Testis (tissue), 3 donors: ENCODE data around the gene ATXN7. TPM values are rescaled to one million over a fixed set of nuclear protein-coding genes. Genes with fewer than 3 reads are reported as not detected.

Source experiments
- DNase-seq: peaks from one replicate; pipeline ENCODE4 v3.0.0-alpha.2; 2019
- H3K27ac ChIP-seq, 2 donors: fragments of 200-600 bp; sonication (generic); one replicate each; pipeline ENCODE4 v1.5.1; 2019
- H3K27me3 ChIP-seq: fragments of 200-600 bp; sonication (generic); one replicate; pipeline ENCODE4 v1.5.1; 2019
- H3K36me3 ChIP-seq: fragments of 200-600 bp; sonication (generic); one replicate; pipeline ENCODE4 v1.5.1; 2017; ENCODE audit warnings: low read depth; ENCODE audit errors: missing control alignments
- H3K4me1 ChIP-seq: fragments of 200-600 bp; sonication (generic); one replicate; pipeline ENCODE4 v1.5.1; 2019
- H3K4me3 ChIP-seq, 2 donors: fragments of 200-600 bp; sonication (generic); one replicate each; pipeline ENCODE4 v1.5.1; 2017 to 2019
- H3K9me3 ChIP-seq: fragments of 200-600 bp; sonication (generic); one replicate; pipeline ENCODE4 v1.5.1; 2017
- POLR2A ChIP-seq: fragments of 450-650 bp; IDR thresholded peaks from one replicate; pipeline ENCODE4 v1.6.1; 2017; ENCODE audit warnings: antibody characterized with exemption, mild to moderate bottlenecking, moderate library complexity
- WGBS, 2 donors: methylation state at CpG; one replicate each; pipeline ENCODE4 v1.1.5; 2018; 5-methylcytosine and 5-hydroxymethylcytosine counted together
- intact Hi-C: fragments of 100-400 bp; cut with DNase I; formaldehyde crosslinking; loops from one replicate; pipeline ENCODE4 v1.15.1; 2023; ENCODE audit warnings: low total_unique reads
- polyA plus RNA-seq: library from polyadenylated mRNA; stranded (reverse); fragments of 350-450 nt; fragmentation: Illumina TruSeq; extraction: RNeasy Lipid Tissue Mini Kit (QIAGEN cat#74804); gene quantifications from one replicate; pipeline ENCODE4 v1.2.3, GENCODE V29; 2014; ENCODE audit warnings: low read depth, low replicate concordance; ENCODE audit not compliant: insufficient read depth
- total RNA-seq, 2 donors: library from RNA; depleted of rRNA; stranded (reverse); fragments of >200 nt; gene quantifications; one replicate each; pipeline ENCODE4 v1.2.3, GENCODE V29; 2016
- TF ChIP-seq, protein P1 (sequence below), 3 experiments: fragments of 450-650 bp in 2 of 3; fragments of 200-600 bp in 1 of 3; sonication (generic) in 1 of 3; IDR thresholded peaks; one replicate each; pipeline ENCODE4 v1.5.1; 2016 to 2019; ENCODE audit warnings: antibody characterized with exemption in 3 of 3, mild to moderate bottlenecking in 2 of 3, moderate library complexity in 1 of 3

The ATXN7 gene
- total and polyA plus RNA-seq, 3 donors from 2014 or later: 30.9 to 47.6 (median 46.0) TPM

DNA sequence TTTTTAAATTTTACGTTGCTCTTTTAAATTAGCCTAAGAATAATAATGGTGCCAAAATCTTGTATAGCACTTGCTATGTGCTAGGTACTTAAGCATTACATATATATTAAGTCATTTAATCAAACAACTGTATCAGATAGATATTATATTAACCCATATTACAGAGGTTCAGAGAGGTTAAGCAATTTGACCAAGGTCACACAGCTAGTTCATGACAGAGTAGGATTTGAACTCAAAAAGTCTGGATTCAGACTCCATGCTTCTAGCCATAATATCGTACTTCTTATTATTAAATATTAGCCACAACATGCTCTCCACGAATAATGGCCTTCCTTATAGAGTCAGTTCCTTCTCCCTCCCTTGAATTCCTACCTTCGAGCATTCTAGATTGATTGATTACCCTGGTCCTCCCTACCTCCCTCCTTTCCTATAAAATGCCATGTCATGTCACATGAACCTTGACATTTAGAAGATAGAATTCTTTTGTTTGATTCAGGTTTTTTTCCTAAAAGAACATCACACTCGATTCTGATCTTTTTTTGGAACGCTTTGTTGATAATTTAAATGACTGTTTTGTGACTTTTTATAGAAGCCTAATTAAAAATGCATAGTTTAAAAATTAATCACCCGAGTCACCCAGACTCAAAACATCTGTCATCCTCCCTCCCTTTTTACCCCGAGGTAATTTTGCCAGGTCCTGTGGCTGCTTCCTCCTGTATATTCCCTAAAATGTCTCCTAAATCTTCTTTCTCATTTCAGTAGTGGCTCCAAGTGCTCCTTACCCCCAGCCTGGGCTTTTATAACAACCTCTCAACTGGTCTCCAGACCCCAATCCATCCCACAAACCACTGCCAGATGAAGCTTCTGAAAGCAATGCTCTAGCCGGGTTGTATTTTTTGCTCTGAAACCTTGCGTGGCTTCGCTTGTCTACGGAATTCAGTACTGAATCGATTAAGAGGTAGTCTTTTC, 168.2 kb downstream of the ATXN7 start:
- DNase-seq: no peak
- Histone ChIP-seq H3K27ac (no peak overlapping the region), H3K4me3 (no peak overlapping the region), H3K27me3 (no peaks in the 10 kb centered on the region), H3K4me1 (no peaks in the 10 kb centered on the region), H3K36me3 (no peaks in the 10 kb centered on the region), H3K9me3 (no peaks in the 10 kb centered on the region)
- WGBS, 2 donors: 71 to 73% methylated on average over 13 of the region's 13 CpGs
- TF ChIP-seq, protein P1, sequence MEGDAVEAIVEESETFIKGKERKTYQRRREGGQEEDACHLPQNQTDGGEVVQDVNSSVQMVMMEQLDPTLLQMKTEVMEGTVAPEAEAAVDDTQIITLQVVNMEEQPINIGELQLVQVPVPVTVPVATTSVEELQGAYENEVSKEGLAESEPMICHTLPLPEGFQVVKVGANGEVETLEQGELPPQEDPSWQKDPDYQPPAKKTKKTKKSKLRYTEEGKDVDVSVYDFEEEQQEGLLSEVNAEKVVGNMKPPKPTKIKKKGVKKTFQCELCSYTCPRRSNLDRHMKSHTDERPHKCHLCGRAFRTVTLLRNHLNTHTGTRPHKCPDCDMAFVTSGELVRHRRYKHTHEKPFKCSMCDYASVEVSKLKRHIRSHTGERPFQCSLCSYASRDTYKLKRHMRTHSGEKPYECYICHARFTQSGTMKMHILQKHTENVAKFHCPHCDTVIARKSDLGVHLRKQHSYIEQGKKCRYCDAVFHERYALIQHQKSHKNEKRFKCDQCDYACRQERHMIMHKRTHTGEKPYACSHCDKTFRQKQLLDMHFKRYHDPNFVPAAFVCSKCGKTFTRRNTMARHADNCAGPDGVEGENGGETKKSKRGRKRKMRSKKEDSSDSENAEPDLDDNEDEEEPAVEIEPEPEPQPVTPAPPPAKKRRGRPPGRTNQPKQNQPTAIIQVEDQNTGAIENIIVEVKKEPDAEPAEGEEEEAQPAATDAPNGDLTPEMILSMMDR (IDR thresholded peaks at IDR 0.05): no peak
- no peak for TF ChIP-seq POLR2A
- intact Hi-C loops: loop anchor here (5.0 to 10.0 kb wide), 2 partner anchors 370 to 453 kb away; no protein-coding TSS in a partner anchor

DNA sequence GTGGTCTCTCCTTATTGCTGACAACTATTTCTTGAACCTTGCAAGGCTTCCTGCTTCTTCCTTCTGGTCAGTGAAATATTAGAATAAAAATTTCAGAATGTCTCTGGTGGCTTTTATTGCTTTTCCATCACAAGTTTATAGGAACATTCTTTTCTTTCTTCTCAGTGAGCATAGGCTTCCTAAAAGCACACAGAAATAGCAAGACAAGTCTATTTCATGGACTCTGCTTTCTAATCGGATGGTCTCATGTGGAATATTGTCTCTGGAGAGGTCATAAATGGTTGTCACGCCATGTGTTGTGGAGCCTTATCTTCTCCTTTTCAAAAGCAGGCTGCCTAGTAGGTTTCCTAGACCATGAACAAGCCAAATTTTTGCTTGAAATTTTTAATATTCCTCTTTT, 169.4 kb downstream of the ATXN7 start:
- Histone ChIP-seq H3K36me3 (no peaks in the 10 kb centered on the region), H3K27me3 (no peaks in the 10 kb centered on the region), H3K4me1 (no peaks in the 10 kb centered on the region), H3K9me3 (no peaks in the 10 kb centered on the region), H3K4me3 (no peak overlapping the region), H3K27ac (no peak overlapping the region)
- intact Hi-C loops: loop anchor here (5.0 to 10.0 kb wide), 2 partner anchors 369 to 452 kb away; no protein-coding TSS in a partner anchor
- DNase-seq: no peak
- 56 to 72% methylated on average over 2 of the region's 2 CpGs for WGBS, 2 donors
- TF ChIP-seq POLR2A: no peak
- TF ChIP-seq, protein P1 (IDR thresholded peaks at IDR 0.05): no peak

DNA sequence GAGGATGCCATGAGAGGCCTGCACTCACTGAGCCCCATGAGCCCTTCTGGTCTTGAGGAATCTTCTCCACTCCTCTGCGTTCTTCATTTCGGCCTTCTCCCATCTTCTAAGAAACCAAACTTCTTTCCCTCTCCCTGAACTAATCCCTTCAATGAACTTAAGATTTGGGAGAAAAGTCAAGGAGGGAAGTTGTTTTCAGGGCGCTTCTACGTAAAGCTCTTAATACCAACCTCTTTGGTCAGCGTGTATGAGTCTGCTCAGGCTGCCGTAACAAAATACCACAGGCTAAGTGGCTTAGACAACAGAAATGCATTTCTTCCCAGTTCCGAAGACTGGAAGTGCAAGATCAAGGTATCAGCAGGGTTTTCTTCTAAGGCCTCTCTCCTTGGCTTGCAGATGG, 173.4 kb downstream of the ATXN7 start:
- TF ChIP-seq POLR2A: no peak
- TF ChIP-seq, protein P1 (IDR thresholded peaks at IDR 0.05): no peak
- WGBS, 2 donors: 97 to 100% methylated on average over 7 of the region's 7 CpGs
- DNase-seq: no peak
- H3K4me1 ChIP-seq: no peaks in the 10 kb centered on the region
- no peaks in the 10 kb centered on the region for H3K36me3 ChIP-seq
- H3K4me3 ChIP-seq: no peak overlapping the region
- H3K27me3 ChIP-seq: no peaks in the 10 kb centered on the region
- no peaks in the 10 kb centered on the region for H3K9me3 ChIP-seq
- intact Hi-C loops: loop anchor here (10.0 kb wide), 1 partner anchor 448 kb away; no protein-coding TSS in a partner anchor
- no peak overlapping the region for H3K27ac ChIP-seq

DNA sequence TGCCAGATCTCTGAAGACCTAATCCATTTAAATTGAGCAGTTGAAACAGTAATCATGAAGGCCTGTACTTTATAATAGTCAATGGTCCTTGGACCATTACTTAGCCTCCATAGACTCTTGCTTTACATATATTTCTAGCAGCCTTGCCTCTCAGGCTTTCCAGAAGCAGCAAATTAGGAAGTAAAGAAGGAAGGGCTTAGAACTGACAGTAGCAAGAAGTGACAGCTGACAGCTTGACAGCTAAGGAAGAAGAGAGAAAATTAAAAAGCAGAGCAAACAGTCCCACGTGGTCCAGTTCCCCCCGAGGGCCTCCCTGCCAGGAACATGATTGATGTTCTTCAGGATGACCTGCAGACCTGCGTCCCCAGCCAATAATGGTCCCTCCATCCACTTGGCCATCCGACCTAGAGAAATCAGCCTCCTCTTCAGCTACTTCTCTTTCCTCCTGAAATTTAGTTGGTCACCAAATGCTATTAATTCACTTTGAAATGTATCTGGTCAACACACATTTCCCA, 174.6 kb downstream of the ATXN7 start:
- intact Hi-C loops: loop anchor here (10.0 kb wide), 1 partner anchor 446 kb away; no protein-coding TSS in a partner anchor

More for the DNA sequence above, 174.6 kb downstream of the ATXN7 start:
- no peaks in the 10 kb centered on the region for H3K36me3 ChIP-seq
- no peak for DNase-seq
- H3K27me3 ChIP-seq: no peaks in the 10 kb centered on the region
- no peak for TF ChIP-seq POLR2A
- TF ChIP-seq, protein P1 (IDR thresholded peaks at IDR 0.05): no peak
- no peak overlapping the region for H3K27ac ChIP-seq
- 64 to 70% methylated on average over 4 of the region's 4 CpGs for WGBS, 2 donors
- no peak overlapping the region for H3K4me3 ChIP-seq
- H3K4me1 ChIP-seq: no peaks in the 10 kb centered on the region
- H3K9me3 ChIP-seq: no peaks in the 10 kb centered on the region
